Mucosa of descending colon (tissue), 3 donors: ENCODE results near the gene NEK10. TPM values are rescaled to one million over a fixed set of nuclear protein-coding genes. Genes with fewer than 3 reads are reported as not detected.
A peak's percentile ranks its signal among the peaks of the same experiment; 100 is the strongest.

Experiments used
- ATAC-seq: fragments of 200-7000 bp; cut with Tn5 transposase; one replicate; pipeline ENCODE4 v1.9.1; 2020; ENCODE audit warnings: mild to moderate bottlenecking, moderate library complexity
- DNase-seq, 3 donors: peaks; one replicate each; pipeline ENCODE4 v3.0.0-alpha.2; 2020
- H3K36me3 ChIP-seq: fragments of 200-600 bp; one replicate; pipeline ENCODE4 v1.8.0; 2021; ENCODE audit warnings: low read depth, mild to moderate bottlenecking
- H3K4me1 ChIP-seq: fragments of 200-600 bp; one replicate; pipeline ENCODE4 v1.8.0; 2021; ENCODE audit warnings: low read depth, mild to moderate bottlenecking
- H3K4me3 ChIP-seq: fragments of 200-600 bp; one replicate; pipeline ENCODE4 v1.8.0; 2021; ENCODE audit warnings: mild to moderate bottlenecking
- H3K9me3 ChIP-seq: fragments of 200-600 bp; one replicate; pipeline ENCODE4 v1.8.0; 2021; ENCODE audit warnings: mild to moderate bottlenecking
- intact Hi-C, 2 donors: fragments of 100-400 bp; cut with DNase I in 1 of 2; cut with micrococcal nuclease in 1 of 2; formaldehyde crosslinking; loops; one replicate each; pipeline versions ENCODE4 v1.11.0 to v1.11.1; 2022; cut with DNase I, micrococcal nuclease
- total RNA-seq, 3 donors: library from RNA; stranded (reverse); fragmentation: NEBNext Ultra II Directional in 2 of 3; extraction: Animal tissue kit (Norgen Biotek cat#: 25700) in 2 of 3; gene quantifications; one replicate each; pipeline versions ENCODE4 v1.2.1 to v1.2.4, GENCODE V29; 2021 to 2023
- TF ChIP-seq, protein P1 (sequence below): fragments of 200-600 bp; IDR thresholded peaks from one replicate; pipeline ENCODE4 v1.8.0; 2022; ENCODE audit warnings: antibody characterized with exemption, mild to moderate bottlenecking
- donor health status: DM: no; HTN: no; CAD: no; lungs with moderate emphysema.
- donor health status: DM: no; HTN: no; CAD: no.
- donor health status: DM: no; HTN: yes; CAD: no.

The NEK10 gene
- total RNA-seq, 3 donors from 2014 or later, result 1.1 to 6.5 (median 1.4) TPM

DNA sequence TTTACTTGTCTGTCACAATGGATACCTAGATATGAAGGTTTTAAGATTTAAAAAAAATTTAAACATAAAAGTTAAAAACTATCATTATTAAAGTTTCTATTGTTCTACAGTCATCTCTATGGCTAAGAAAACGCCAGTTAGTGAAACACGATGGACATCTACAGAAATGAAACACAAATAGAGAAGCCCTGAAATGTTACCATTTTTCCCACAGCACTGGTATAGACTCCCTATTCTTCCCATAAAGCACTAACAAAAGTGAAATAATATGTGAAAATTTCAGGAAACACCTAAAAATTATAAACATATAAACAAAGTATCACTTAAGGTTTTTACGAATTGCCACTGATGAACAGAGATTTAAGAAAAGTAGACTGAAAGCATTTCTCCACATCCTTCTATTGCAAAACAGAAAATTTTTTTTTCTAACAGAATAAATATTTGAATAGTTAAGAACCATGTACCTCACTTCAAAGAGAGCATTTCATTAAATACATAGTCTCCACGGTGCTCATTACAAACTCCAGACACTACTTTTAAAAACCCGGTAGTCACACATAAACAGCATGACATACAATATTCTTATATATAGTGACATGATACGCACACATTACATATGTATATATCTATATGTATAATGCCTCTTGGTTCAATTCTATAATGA, 7.1 kb upstream of the NEK10 start:
- Histone ChIP-seq H3K4me3 (no peak overlapping the region), H3K4me1 (no peaks in the 10 kb centered on the region), H3K9me3 (no peaks in the 10 kb centered on the region), H3K36me3 (no peaks in the 10 kb centered on the region)
- intact Hi-C loops, result no loop called here
- DNase-seq (no peak), ATAC-seq (no peak)
- TF ChIP-seq, protein P1, sequence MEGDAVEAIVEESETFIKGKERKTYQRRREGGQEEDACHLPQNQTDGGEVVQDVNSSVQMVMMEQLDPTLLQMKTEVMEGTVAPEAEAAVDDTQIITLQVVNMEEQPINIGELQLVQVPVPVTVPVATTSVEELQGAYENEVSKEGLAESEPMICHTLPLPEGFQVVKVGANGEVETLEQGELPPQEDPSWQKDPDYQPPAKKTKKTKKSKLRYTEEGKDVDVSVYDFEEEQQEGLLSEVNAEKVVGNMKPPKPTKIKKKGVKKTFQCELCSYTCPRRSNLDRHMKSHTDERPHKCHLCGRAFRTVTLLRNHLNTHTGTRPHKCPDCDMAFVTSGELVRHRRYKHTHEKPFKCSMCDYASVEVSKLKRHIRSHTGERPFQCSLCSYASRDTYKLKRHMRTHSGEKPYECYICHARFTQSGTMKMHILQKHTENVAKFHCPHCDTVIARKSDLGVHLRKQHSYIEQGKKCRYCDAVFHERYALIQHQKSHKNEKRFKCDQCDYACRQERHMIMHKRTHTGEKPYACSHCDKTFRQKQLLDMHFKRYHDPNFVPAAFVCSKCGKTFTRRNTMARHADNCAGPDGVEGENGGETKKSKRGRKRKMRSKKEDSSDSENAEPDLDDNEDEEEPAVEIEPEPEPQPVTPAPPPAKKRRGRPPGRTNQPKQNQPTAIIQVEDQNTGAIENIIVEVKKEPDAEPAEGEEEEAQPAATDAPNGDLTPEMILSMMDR, result no peak

DNA sequence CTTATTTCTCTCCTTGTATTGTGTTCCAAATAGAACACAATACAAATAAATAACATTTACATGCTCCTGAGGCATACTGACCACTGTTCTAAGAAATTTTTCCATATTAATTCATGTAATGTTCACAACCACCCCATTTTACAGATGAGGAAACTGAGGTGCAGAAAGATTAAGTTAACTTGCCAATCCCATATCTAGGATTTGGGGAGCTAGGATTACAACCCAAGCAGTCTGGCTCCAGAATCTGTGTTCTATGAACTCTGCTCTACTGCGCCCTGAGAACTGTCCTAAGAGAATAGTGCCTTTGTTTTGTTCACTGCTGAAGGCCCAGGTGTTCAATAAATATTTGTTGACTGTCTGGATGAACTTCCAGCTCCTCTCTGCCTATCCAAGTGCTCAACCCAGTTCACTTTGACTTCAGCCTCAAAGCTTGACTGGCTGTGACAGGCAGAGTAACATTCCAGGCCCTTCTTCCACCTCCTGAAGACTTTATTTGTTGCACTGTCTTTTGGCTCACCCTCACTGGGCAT, 3.1 kb downstream of the NEK10 start:
- Histone ChIP-seq H3K36me3 (no peaks in the 10 kb centered on the region), H3K4me3 (no peak overlapping the region), H3K9me3 (no peaks in the 10 kb centered on the region), H3K4me1 (no peaks in the 10 kb centered on the region)
- DNase-seq, result no peak
- ATAC-seq, result no peak
- TF ChIP-seq, protein P1, result no peak
- intact Hi-C loops, result no loop called here

DNA sequence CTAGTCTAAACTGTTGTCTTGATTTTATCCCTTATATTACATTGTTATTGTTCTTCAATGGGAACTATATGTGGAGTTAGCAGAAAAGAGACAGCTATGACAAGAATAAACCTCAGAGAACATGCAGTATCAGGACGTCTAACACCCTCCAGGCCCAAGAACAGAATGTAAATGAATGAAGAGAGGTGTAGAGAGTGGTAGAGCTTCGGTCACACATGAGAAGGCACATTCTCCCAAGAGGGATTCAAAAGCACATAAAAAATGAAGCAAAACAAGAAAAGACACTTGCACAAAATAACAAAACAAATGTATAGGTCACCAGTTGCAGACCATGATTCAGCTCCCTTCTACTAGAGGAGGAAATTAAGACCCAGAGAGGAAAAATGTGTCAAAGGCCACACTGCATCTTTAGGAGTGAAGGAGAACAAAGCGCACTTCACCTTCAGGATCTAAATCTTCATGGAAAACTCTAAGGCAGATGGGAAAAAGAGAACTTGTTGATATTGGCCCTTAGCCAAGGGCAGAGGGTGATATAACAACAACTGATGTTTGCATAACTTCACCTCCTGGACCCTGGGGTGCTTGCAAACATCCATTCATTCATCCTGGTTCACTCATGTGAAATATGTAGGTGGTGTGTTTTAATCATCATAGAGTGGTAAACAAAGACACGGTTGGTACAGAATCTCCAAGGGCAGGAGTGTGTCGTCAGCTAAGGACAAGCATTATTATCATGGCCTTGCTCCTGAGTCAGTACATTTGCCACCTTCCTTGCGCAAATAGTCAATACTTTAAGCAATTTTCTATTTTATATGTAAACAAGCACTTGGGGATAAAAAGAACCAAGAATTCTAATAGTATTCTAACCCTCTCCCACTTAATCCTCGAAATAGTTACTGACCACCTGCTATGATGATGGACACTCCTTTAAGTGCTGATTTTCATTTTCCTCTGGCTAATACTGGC, 8.8 kb downstream of the NEK10 start:
- H3K36me3 ChIP-seq, result no peaks in the 10 kb centered on the region
- H3K9me3 ChIP-seq, result no peaks in the 10 kb centered on the region
- TF ChIP-seq, protein P1, result no peak
- no peak overlapping the region for H3K4me3 ChIP-seq
- H3K4me1 ChIP-seq, result peaks cover 15% of the 10 kb centered on the region
- intact Hi-C loops, result no loop called here
- DNase-seq (peak in 1 of 3 donors; percentile 65), ATAC-seq (peak; percentile 92)

DNA sequence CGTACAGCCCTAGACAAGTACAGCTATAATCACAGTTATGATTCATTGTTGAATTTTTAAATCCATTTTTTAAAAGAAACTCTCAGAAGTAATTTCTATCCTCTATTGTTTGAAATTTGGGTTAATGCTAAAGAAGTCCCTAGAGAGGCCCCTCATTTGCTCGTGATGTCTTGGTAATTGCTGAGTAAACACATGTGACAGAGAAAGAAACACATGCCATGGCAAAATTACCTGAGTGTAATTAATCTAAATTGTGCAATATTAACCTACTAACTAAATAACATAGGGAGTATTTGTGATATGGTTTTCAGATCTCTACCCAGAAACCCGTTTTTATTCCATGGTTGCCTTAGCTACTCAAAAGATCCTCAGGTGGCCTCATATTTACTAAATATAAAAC, 10.8 kb downstream of the NEK10 start:
- no peak for DNase-seq

DNA sequence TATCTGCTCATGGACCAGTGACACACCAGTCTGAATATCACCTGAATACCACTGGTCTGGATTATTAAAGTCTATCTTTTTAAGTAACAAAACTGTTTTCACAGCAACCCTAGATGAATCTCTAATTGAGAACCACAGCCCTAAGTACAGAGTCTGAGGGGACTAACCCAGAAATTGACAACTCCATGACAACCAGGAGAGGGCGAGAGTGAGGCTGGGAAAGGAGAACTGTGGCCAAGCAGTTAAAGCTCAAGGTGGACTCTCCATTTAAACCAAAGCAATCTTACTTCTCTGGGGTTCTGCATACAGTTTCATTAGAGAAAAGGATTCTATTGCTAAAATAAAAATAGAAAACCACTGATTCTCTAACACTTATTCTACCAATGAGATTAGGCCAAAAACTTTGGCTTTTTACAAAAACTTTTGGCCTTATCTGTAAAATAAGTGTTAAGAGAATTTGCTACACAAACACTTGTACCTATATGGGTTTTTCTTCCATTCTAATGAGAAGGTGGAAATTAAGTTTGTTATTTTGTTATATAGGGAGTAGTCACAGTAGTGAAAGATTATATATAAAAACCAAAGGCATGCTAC, 11.4 kb downstream of the NEK10 start:
- Histone ChIP-seq H3K9me3 (no peaks in the 10 kb centered on the region), H3K4me3 (no peak overlapping the region), H3K4me1 (peaks cover 15% of the 10 kb centered on the region), H3K36me3 (no peaks in the 10 kb centered on the region)
- TF ChIP-seq, protein P1, result peak; percentile 39
- DNase-seq, result peak in 2 of 3 donors; percentile 39 to 67
- intact Hi-C loops, result no loop called here
- peak; percentile 69 for ATAC-seq

More for the DNA sequence above, 10.8 kb downstream of the NEK10 start:
- TF ChIP-seq, protein P1, result no peak
- H3K4me3 ChIP-seq, result no peak overlapping the region
- no peaks in the 10 kb centered on the region for H3K36me3 ChIP-seq
- intact Hi-C loops, result no loop called here
- ATAC-seq, result no peak
- no peaks in the 10 kb centered on the region for H3K9me3 ChIP-seq
- peaks cover 15% of the 10 kb centered on the region for H3K4me1 ChIP-seq
